ENCODE measurements around the gene ANKRD66. TPM values are rescaled to one million over a fixed set of nuclear protein-coding genes. Genes with fewer than 3 reads are reported as not detected.

The ANKRD66 gene
- total RNA-seq, 1 donor from 2014 or later: not detected

DNA sequence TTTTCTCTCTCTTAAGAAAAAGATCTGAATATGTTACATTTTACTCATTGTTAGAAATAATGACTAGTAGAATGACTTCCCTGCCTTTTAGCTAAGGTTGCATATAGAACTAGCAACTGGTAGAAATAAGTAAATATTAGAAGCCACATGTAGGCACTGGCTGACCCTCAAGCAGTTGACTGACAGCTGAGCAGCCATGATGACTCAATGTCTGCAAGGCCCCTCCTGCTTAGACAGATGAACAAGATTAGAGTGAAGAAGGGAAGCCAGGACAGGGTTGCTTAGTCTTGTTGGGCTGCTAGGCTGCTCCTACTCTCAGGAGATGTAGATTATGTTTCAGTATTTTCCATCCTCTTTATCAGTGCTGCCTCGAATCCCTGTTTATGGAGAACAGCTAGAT is 52.9 kb downstream of the ANKRD66 start:
- Histone ChIP-seq H3K27ac (ENCODE audit: low read depth, low read length) (no peak overlapping the region), H3K4me1 (ENCODE audit: control insufficient read depth in 3 of 3, insufficient read depth in 3 of 3, low read length in 3 of 3) (no peaks in the 10 kb centered on the region), H3K9me3 (ENCODE audit: control insufficient read depth in 3 of 3, low read length in 3 of 3) (no peaks in the 10 kb centered on the region), H3K9ac (ENCODE audit: low read depth in 1 of 3, low read length in 3 of 3) (no peak overlapping the region), H3K36me3 (ENCODE audit: control insufficient read depth in 3 of 3, insufficient read depth in 3 of 3, low read length in 3 of 3) (no peaks in the 10 kb centered on the region), H3K4me3 (ENCODE audit: low read length in 3 of 3) (no peak overlapping the region), H3K27me3 (ENCODE audit: control insufficient read depth in 3 of 3, insufficient read depth in 3 of 3, low read length in 3 of 3) (no peaks in the 10 kb centered on the region)

- Histone ChIP-seq H3K9me3 (ENCODE audit: control insufficient read depth in 3 of 3, low read length in 3 of 3) (no peaks in the 10 kb centered on the region), H3K36me3 (ENCODE audit: control insufficient read depth in 3 of 3, insufficient read depth in 3 of 3, low read length in 3 of 3) (no peaks in the 10 kb centered on the region), H3K27ac (ENCODE audit: low read depth, low read length) (no peak overlapping the region), H3K4me1 (ENCODE audit: control insufficient read depth in 3 of 3, insufficient read depth in 3 of 3, low read length in 3 of 3) (no peaks in the 10 kb centered on the region), H3K9ac (ENCODE audit: low read depth in 1 of 3, low read length in 3 of 3) (no peak overlapping the region), H3K4me3 (ENCODE audit: low read length in 3 of 3) (no peak overlapping the region), H3K27me3 (ENCODE audit: control insufficient read depth in 3 of 3, insufficient read depth in 3 of 3, low read length in 3 of 3) (no peaks in the 10 kb centered on the region)
Measured at GRCh38 chr6:46808806-46809205, 62.1 kb downstream of the ANKRD66 start.

Other genes starting within 250 kb of the ANKRD66 start
- 6.3 TPM for gene CYP39A1, start 94.1 kb upstream of the ANKRD66 start, total RNA-seq
- 8.9 TPM for gene SLC25A27, start 94.0 kb upstream of the ANKRD66 start, total RNA-seq
- 0.52 TPM for gene TDRD6, start 59.0 kb upstream of the ANKRD66 start, total RNA-seq
- gene PLA2G7, start 11.6 kb upstream of the ANKRD66 start, total RNA-seq: 1.6 TPM
- not detected for gene MEP1A, start 46.5 kb downstream of the ANKRD66 start, total RNA-seq
- 26.1 TPM for gene ADGRF5, start 175.0 kb downstream of the ANKRD66 start, total RNA-seq